Transverse colon (tissue), 4 donors: ENCODE results near the gene CREM. TPM values are rescaled to one million over a fixed set of nuclear protein-coding genes. Genes with fewer than 3 reads are reported as not detected.
A peak's percentile ranks its signal among the peaks of the same experiment; 100 is the strongest.

Experiments used
- DNase-seq: peaks from one replicate; pipeline ENCODE4 v3.0.0-alpha.2; 2019
- H3K27ac ChIP-seq, 4 donors: fragments of 200-600 bp; sonication (generic); 2 replicates each; pipeline ENCODE4 v1.5.1; 2016 to 2018; ENCODE audit warnings: inconsistent platforms in 4 of 4
- H3K27me3 ChIP-seq: fragments of 200-600 bp; sonication (generic); 2 replicates; pipeline ENCODE4 v1.5.1; 2017; ENCODE audit warnings: inconsistent platforms
- H3K36me3 ChIP-seq, 4 donors: fragments of 200-600 bp; sonication (generic); 2 replicates each; pipeline ENCODE4 v1.5.1; 2017 to 2019; ENCODE audit warnings: inconsistent platforms in 4 of 4
- H3K4me1 ChIP-seq, 4 donors: fragments of 200-600 bp; sonication (generic); 2 replicates each; pipeline ENCODE4 v1.5.1; 2017 to 2020; ENCODE audit warnings: inconsistent platforms in 4 of 4
- H3K4me3 ChIP-seq, 4 donors: fragments of 200-600 bp; sonication (generic); 1 replicate in 1 of 4; 2 replicates in 3 of 4; pipeline versions ENCODE4 v1.5.1 to v1.6.1; 2017 to 2019; ENCODE audit warnings: inconsistent platforms in 4 of 4
- H3K9me3 ChIP-seq, 2 donors: fragments of 200-600 bp; sonication (generic); 2 replicates each; pipeline ENCODE4 v1.5.1; 2017 to 2019; ENCODE audit warnings: inconsistent platforms in 2 of 2
- EP300 ChIP-seq: sonication (generic); formaldehyde crosslinking; IDR thresholded peaks from one replicate; pipeline ENCODE4 v1.6.1; 2017; ENCODE audit warnings: antibody characterized with exemption, low read depth
- POLR2A ChIP-seq: fragments of 450-650 bp; IDR thresholded peaks from one replicate; pipeline ENCODE4 v1.6.1; 2016; ENCODE audit warnings: antibody characterized with exemption, mild to moderate bottlenecking, moderate library complexity
- POLR2AphosphoS5 ChIP-seq, 3 donors: sonication (generic); formaldehyde crosslinking; IDR thresholded peaks; one replicate each; pipeline ENCODE4 v1.6.1; 2016; ENCODE audit warnings: antibody characterized with exemption in 3 of 3
- WGBS, 2 donors: methylation state at CpG; one replicate each; pipeline ENCODE4 v1.1.5; 2018; ENCODE audit warnings: low coverage in 1 of 2; 5-methylcytosine and 5-hydroxymethylcytosine counted together
- in situ Hi-C, 4 donors: fragments of 200-750 bp; cut with MboI; loops; one replicate each; pipeline versions ENCODE4 v1.15.0 to v1.15.1; 2017; ENCODE audit warnings: low sequenced_read_pairs in 3 of 4, low pct_ligation_motif_present in 1 of 4, low pct_unique_long_range_greater_than_20kb in 1 of 4
- intact Hi-C: fragments of 100-400 bp; cut with DNase I; formaldehyde crosslinking; loops from one replicate; pipeline ENCODE4 v1.15.1; 2023; ENCODE audit warnings: low total_unique reads
- total RNA-seq, 4 donors: library from RNA; depleted of rRNA; stranded (reverse); fragments of >200 nt; gene quantifications; one replicate each; pipeline ENCODE4 v1.1.0, GENCODE V29; 2016
- TF ChIP-seq, protein P1 (sequence below), 5 experiments: fragments of 200-600 bp in 3 of 5; fragments of 450-650 bp in 2 of 5; sonication (generic) in 3 of 5; IDR thresholded peaks; 1 replicate in 2 of 5; 2 replicates in 3 of 5; pipeline ENCODE4 v1.5.1; 2016 to 2017; ENCODE audit warnings: antibody characterized with exemption in 5 of 5, inconsistent platforms in 3 of 5, mild to moderate bottlenecking in 2 of 5, moderate library complexity in 1 of 5

Gene CREM
- total RNA-seq, 4 donors from 2014 or later, result 2.8 to 99.9 (median 21.1) TPM

GRCh38 chr10:35129185-35129674 lies 2.6 kb downstream of the CREM start:
- Histone ChIP-seq H3K4me3 (no peak overlapping the region), H3K27ac (peak overlapping the region in 1 of 4 donors; percentile 99), H3K4me1 (peaks cover 3 to 33% (median 8%) of the 10 kb centered on the region in 4 donors), H3K9me3 (no peaks in the 10 kb centered on the region), H3K36me3 (no peaks in the 10 kb centered on the region), H3K27me3 (no peaks in the 10 kb centered on the region)
- intact Hi-C loops, result no loop called here
- 98 to 100% methylated on average over 1 of the region's 1 CpG for WGBS, 2 donors
- in situ Hi-C loops, result loop anchor here in 1 of 4 donors (10.0 kb wide), 1 partner anchor 86 kb away; no protein-coding TSS in a partner anchor
- TF ChIP-seq, protein P1, sequence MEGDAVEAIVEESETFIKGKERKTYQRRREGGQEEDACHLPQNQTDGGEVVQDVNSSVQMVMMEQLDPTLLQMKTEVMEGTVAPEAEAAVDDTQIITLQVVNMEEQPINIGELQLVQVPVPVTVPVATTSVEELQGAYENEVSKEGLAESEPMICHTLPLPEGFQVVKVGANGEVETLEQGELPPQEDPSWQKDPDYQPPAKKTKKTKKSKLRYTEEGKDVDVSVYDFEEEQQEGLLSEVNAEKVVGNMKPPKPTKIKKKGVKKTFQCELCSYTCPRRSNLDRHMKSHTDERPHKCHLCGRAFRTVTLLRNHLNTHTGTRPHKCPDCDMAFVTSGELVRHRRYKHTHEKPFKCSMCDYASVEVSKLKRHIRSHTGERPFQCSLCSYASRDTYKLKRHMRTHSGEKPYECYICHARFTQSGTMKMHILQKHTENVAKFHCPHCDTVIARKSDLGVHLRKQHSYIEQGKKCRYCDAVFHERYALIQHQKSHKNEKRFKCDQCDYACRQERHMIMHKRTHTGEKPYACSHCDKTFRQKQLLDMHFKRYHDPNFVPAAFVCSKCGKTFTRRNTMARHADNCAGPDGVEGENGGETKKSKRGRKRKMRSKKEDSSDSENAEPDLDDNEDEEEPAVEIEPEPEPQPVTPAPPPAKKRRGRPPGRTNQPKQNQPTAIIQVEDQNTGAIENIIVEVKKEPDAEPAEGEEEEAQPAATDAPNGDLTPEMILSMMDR (IDR thresholded peaks at IDR 0.05), result no peak
- TF ChIP-seq EP300 (no peak), POLR2AphosphoS5 (IDR thresholded peaks at IDR 0.05) (no peak), POLR2A (no peak)
- DNase-seq, result no peak

- intact Hi-C loops, result no loop called here
- no peak for DNase-seq
- Histone ChIP-seq H3K9me3 (no peaks in the 10 kb centered on the region), H3K27me3 (no peaks in the 10 kb centered on the region), H3K27ac (peak overlapping the region; percentile 5 to 21 (median 15)), H3K36me3 (no peaks in the 10 kb centered on the region), H3K4me3 (no peak overlapping the region), H3K4me1 (peaks cover 3 to 32% (median 7%) of the 10 kb centered on the region in 4 donors)
- 48 to 49% methylated on average over 3 to 4 of the region's 4 CpGs for WGBS, 2 donors
- TF ChIP-seq EP300 (no peak), POLR2A (no peak), POLR2AphosphoS5 (IDR thresholded peaks at IDR 0.05) (no peak)
- TF ChIP-seq, protein P1 (IDR thresholded peaks at IDR 0.05), result no peak
- in situ Hi-C loops, result no loop called here
These were observed 4.0 kb downstream of the CREM start for GRCh38 chr10:35130663-35131062.

DNA sequence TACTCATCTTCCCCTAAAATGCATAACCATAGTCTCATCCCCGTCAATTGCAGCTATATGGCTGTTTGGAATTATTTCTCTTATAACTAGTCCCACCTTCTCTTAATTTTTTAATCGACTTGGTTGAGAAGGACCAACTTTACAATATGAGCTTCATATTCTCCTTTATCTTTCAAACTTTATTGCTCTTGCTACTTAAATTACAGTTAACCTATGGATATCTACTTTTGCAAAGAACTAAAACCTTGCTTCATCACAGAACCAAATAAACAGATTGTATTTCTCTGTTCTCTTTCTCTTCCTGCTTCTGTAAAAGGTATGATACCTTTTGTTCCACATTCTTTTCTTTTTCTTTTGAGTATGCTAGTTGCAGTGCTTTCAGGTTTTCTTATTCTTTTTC lies 6.1 kb downstream of the CREM start:
- H3K27ac ChIP-seq, result peak overlapping the region in 1 of 4 donors; percentile 34
- peaks cover 3 to 27% (median 3%) of the 10 kb centered on the region in 4 donors for H3K4me1 ChIP-seq
- 73 to 84% methylated on average over 2 of the region's 2 CpGs for WGBS, 2 donors
- H3K36me3 ChIP-seq, result no peaks in the 10 kb centered on the region
- intact Hi-C loops, result no loop called here
- TF ChIP-seq, protein P1 (IDR thresholded peaks at IDR 0.05), result no peak
- no peak for TF ChIP-seq POLR2A
- no peak for TF ChIP-seq EP300
- no peak for TF ChIP-seq POLR2AphosphoS5 (IDR thresholded peaks at IDR 0.05)
- no peaks in the 10 kb centered on the region for H3K27me3 ChIP-seq
- no peaks in the 10 kb centered on the region for H3K9me3 ChIP-seq
- in situ Hi-C loops, result no loop called here
- no peak for DNase-seq
- H3K4me3 ChIP-seq, result no peak overlapping the region

- no peak for TF ChIP-seq EP300
- TF ChIP-seq, protein P1 (IDR thresholded peaks at IDR 0.05), result no peak
- no peak for TF ChIP-seq POLR2AphosphoS5 (IDR thresholded peaks at IDR 0.05)
- no peak for TF ChIP-seq POLR2A
- intact Hi-C loops, result no loop called here
- H3K27ac ChIP-seq, result no peak overlapping the region
- H3K4me1 ChIP-seq, result peaks cover 0 to 20% (median 3%) of the 10 kb centered on the region in 4 donors
- no peaks in the 10 kb centered on the region for H3K27me3 ChIP-seq
- H3K36me3 ChIP-seq, result no peaks in the 10 kb centered on the region
- in situ Hi-C loops, result no loop called here
- 33 to 93% methylated on average over 1 of the region's 1 CpG for WGBS, 2 donors
- DNase-seq, result no peak
- H3K4me3 ChIP-seq, result no peak overlapping the region
- H3K9me3 ChIP-seq, result no peaks in the 10 kb centered on the region
These were observed 6.9 kb downstream of the CREM start for GRCh38 chr10:35133586-35133985.
